Stimulated activated CD4-positive, alpha-beta T cell treated with anti-CD3 and anti-CD28 coated beads, Interleukin-4, amount 100 ng/mL, for 1 hour (primary cell): ENCODE measurements around the gene ZBTB11.
A peak's percentile ranks its signal among the peaks of the same experiment; 100 is the strongest.
"Not testable (repeated sequence)": the region's sequence is repeated elsewhere in the genome, so short reads cannot be mapped to it uniquely, and the experiment has no call there.

Experiments used
- DNase-seq: peaks from one replicate; pipeline ENCODE4 v3.0.0-alpha.2; 2020

Gene ZBTB11

DNA sequence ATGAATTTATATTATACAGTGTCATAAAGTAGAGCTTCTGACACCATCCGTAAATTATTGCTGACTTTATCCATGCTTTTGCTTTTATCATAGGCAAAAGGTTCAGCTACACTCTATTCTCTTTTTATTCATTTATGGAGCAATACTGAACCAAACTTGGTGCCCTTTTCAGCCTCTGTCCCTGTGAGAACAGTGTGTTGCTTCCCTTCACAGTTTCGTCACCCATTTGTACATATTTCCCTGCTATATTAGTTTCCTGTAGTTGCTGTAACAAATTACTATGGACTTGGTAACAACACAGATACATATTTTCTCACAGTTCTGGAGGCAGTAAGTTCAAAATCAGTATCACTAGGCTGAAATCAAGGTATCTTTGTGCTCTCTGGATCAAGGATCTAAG is 12.4 kb upstream of the ZBTB11 start:
- DNase-seq = no peak

DNA sequence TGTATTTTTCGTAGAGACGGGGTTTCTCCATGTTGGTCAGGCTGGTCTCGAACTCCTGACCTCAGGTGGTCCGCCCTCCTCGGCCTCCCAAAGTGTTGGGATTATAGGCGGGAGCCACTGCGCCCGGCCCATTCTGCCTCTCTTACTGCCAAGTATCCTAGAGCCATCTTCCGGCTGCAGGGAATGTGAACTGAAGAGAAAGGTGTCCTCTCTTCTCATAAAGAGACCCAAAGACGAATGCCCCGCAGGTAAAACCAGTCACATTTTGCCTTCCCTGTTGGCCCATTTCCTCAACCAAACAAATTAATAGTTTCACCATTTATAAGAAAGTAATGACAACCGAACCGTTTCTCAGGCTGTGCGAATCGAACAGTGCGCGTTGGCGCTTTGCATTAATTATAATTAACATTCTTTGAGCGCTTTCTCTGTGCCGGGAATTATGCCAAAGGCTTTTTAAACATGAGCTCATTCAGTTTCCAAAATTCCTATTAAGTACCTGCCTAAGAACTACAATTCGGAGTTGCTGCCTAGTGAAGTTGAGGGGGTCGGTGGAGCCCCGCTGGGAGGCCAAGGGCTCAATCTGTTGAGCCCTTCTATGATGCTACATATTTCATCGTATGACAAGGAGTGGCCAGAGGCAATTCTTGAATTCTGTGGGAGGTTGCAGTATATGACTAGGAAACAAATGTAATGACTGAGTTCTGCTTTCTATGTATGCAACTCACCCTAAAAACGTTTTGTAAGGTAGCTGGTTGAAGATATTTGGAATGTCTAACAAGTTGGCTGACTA is 10.4 kb upstream of the ZBTB11 start:
- DNase-seq = no peak

DNA sequence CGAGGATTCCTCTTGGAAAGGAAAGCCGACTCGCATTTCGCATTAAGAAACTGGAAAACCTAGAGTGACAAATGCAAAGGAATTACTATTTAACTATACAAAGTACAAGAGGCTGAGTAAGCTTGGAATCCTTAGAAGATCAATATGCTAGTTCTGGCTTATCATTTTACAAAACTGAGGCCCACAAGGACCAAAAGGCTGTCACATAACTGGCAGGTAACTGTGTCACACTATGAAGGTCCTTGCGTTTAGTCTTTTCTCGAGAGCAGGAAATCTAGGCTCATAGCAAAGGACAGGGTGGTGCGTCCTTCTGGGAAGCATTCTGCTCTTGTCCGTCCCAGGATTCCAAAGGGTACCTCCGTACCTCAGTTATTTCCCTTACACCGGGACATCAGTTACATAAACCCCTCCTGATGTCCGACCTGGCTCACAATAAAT is 9.0 kb upstream of the ZBTB11 start:
- DNase-seq = no peak

DNA sequence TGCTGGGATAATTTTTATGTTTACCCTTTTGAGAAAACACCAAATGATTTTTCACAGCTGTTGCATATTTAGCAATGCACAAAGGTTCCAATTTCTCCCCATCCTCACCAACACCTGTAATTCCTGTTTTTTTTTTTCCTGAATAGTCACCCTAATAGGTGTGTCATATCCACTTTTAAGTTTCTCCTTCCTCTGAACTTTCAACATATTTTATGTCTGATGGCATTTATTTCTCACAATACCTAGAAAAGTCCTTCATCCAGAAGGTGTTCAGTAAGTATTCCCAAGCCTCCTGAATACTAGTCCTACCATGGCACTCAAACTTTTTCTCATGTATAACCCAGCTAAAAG is 8.1 kb upstream of the ZBTB11 start:
- no peak for DNase-seq

DNA sequence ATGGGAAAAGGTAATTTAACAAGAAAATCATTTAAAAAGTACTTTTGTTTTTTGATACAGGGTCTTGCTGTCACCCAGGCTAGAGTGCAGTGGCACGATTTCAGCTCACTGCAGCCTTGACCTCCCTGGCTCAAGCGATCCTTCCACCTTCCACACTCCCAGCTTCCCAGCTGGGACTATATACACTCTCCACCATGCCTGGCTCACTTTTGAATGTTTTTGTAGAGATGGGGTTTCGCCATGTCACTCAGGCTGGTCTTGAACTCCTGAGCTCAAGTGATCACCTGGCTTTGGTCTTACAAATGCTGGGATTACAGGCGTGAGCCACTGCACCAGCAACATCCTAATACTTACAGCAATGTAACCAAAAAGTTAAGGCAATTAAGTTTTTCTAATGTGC is 3.5 kb upstream of the ZBTB11 start:
- DNase-seq = no peak

DNA sequence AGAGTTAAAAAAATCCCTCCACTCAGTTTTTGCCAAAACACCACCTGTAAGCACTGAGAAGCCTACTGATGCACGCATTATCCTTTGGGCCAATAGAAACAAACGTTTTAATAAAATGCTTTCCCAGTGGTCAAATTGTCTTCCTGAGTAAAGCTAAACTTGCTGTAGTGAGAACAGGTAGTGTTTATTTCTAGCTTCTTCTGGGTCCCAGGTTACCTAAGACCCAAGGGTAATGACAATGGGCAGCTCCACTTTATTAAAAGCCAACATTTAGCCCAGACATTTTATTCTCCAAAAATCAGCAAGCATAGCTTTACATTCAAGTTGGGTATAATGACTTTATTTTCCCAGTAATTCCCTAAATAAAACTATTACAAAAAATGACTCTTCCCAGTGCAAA is 1.9 kb upstream of the ZBTB11 start:
- DNase-seq = not testable (repeated sequence)

DNA sequence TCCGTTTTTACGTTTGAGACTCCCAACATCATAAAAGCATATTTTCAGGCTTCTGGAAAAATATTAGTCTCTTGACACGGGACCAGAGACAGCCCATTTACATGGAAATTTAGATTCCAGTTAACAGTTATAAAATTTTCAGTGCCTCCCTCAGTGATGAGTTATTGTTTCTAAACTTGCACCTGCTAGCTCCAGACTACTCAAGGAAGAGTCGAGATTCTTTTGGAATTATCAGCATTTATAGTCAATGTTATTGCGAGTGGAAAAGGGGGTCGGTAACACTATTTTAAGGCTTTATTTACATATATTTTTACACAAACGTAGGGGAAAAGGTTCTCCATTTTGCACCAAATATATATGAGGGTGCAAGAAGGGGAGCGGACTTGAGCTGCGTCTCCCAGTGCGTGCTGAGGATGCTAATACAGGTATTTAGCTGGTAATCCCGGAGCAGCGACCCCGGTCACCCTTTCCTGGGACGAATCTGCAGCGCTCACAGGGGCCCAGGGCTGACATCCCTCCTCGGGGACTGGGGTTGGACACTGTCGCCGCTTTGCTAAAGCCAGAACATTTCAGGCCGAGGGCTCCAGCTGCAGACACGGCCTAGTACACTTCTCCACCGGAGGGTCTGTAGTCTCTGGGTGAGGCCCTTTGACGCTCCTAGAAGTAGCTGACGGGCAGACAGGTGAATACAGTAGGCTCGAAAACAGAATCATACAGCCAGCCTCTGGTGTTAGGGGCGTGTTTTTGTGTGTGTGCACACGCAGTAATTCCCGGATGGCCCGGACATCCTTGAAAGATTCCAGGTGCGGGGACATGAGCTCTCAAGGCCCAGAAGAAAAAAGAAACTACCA is 729 bp upstream of the ZBTB11 start:
- no peak for DNase-seq

DNA sequence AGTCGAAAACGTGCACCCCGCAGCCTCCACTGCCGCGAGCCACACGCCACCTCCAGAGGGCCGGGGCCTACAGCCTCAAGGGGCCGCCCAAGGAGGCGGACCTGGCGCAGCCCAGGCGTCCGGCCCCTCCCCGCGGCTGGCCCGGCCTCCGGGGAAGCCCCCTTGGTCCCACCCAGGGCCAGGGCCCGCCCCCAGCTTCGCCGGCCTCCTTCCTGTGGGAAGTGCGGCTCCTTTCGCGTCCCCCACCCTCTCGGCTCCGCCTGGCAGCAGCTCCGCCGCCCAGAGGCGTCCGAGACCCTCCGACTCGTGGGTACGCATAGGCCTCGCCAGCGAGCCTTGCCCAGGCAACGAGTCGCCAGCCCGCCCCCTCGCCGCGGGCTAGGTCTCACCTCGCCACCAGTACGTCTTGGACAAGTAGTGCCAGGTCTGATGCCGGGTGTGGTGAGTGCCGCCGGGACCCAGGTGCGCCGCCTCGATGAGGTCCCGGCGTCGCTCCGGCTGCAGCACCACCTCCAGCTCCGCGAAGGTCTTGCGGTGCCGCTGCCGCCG is 642 bp downstream of the ZBTB11 start:
- DNase-seq = peak; percentile 96

DNA sequence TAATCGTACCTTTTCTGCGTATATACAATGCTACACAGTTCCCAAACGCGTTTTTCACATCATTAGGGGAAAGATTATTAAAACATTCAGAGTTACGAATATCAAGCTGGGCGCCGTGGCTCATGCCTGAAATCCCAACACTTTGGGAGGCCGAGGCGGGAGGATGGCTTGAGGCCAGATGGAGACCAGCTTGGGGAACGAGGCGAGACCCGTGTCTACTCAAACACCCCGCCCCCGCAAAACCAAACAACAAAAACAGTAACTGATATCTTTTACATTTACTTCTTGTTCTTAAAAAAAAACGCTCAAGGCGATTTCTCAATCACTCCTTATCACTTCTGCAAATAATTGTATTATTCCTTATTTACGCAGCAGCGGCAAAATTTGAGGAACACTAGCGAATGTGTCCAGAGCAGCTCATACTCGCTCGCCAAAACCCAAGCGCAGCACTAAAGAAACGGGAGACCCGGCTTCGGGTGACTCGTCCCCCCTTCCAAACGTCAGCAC is 1.2 kb downstream of the ZBTB11 start:
- peak; percentile 27 for DNase-seq

DNA sequence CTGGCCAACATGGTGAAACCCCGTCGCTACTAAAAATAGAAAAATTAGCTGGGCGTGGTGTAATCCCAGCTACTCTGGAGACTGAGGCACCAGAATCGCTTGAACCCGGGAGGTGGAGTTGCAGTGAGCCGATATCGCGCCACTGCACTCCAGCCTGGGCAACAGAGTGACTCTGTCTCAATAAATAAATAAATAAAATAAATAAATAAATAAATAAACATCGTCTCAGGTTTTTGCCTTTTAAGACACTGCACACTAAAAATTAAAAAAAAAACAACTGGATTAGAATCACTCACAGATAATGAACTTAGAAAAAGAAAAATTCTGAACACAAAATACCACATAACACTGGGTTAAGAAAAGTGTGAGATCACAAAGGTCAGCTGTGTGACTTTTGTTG is 2.4 kb downstream of the ZBTB11 start:
- no peak for DNase-seq

DNA sequence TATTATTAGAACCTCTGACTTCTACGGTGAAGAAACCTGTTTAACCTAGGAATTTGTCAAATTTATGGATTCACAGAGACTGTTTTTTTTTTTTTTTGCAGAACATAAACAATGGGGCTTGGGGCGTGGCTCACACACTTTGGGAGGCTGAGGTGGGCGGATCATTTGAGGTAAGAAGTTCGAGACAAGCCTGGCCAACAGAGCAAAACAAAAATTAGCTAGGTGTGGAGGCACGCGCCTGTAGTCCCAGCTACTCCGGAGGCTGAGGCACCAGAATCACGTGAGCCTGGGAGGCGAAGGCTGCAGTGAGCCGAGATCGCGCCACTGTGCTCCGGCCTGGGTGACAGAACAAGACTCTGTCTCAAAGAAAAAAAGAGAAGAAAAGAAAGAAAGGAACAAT is 3.0 kb downstream of the ZBTB11 start:
- DNase-seq = no peak

DNA sequence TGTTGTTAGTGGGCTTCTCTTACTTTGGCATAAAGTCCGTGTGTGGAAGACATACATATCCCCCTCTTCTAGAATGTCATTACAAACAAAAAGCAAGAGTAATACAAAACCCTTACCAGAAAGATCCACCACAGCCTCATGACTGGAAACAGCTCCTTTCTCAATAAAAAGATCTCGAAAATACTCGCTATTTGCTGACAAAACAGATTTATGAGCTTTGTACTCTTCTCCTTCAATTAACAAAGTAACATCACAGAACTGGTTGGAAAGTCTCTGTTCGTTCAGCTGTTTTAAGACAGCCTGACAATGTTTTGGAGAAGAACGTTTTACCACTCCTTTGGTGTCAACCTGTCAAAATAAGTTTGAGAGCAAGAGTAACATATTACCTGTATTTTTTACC is 5.9 kb downstream of the ZBTB11 start:
- no peak for DNase-seq

DNA sequence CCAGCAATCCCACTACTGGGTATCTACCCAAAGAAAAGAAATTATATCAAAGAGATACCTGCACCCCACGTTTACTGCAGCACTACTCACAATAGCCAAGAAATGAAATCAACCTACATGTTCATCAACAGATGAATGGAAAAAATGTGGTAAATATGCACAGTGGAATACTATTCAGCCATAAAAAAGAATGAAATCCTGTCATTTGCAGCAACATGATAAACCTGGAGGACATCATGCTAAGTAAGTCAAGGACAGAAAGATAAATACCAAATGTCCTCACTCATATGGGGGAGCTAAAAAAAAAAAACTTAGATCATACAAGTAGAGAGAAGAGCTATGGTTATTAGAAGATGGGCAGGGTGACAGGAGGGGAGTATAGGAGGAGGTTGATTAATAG is 9.1 kb downstream of the ZBTB11 start:
- DNase-seq = no peak

DNA sequence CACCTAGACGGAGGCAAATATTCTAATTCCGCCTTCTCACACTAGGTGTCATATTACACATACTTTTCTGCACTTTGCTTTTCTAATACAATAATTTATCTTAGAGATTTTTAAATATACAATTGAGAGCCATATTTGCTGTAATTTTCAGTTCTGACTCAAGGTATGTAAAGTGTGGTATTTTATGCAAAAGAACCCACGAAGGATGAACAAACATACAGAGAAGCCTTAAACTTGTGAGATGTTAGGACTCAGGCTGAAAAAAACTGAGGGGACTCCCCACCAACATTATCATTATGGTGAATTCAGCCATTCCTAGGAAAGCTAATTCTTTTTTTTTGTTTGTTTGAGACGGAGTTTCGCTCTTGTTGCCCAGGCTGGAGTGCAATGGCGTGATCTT is 9.6 kb downstream of the ZBTB11 start:
- DNase-seq = no peak

DNA sequence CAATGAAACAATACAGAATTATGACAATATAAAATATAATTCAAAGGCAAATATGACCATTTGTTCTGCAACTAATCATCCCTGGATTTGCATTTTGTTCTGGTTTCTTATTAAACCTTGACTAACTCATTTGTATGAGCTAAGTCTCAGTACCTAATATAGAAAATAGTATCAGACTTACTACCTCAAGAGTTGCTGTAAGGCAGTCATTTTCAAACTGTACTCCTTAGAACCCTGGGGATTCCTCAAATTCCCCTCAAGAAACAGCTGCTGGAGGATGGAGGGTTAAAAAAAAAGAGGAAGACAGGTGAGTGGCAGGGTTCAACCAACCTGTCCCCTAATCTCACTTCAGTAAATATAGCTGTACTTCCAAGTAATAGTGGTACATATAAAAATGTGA is 11.1 kb downstream of the ZBTB11 start:
- no peak for DNase-seq

DNA sequence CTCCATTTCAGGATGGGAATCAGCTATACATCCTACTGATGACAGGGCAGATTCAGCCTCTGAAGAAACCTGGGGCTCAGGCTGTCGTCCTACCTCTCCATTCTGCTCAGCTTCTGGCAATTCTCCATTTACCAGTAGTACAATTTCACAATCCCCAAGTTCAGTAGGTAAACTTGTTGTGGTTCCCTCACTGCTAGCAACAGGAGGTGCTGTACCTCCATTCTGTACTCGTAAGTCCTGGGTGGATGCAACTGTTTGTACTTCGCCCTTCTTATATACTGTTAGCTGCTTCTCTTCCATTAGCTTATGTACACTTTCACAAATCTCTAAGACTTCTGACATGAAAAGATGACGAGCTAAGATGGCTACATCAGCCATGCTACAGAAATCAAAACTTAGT is 11.6 kb downstream of the ZBTB11 start:
- DNase-seq = no peak

DNA sequence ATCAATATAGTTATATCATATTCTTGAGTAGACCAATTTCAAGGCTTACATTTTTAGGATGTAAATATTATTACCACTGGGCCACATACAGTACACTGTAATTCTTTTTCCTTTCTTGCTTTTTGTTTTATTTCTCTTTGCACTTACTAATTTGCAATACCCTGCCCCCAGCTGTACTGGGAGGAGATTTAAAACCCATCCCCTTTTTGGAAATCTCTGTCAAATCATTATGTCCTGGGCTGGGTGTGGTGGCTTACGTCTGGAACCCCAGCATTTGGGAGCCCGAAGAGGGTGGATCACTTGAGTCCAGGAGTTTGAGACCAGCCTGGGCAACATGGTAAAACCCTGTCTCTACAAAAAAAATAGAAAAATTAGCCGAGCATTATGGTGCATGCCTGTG is 16.2 kb downstream of the ZBTB11 start:
- no peak for DNase-seq

DNA sequence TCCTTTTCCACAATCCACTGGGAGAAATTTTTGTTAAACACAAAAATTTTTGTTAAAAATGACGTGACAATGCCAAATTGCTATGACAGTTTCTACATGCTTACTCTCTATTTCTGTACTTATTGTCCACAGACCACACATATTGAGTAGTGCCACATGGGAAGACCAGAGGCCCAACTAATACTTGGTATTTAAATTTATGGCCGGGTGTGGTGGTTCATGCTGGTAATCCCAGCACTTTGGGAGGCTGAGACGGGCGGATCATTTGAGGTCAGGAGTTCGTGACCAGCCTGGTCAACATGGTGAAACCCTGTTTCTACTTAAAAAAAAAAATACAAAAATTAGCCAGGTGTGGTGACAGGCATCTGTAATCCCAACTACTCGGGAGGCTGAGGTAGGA is 20.3 kb downstream of the ZBTB11 start:
- no peak for DNase-seq

DNA sequence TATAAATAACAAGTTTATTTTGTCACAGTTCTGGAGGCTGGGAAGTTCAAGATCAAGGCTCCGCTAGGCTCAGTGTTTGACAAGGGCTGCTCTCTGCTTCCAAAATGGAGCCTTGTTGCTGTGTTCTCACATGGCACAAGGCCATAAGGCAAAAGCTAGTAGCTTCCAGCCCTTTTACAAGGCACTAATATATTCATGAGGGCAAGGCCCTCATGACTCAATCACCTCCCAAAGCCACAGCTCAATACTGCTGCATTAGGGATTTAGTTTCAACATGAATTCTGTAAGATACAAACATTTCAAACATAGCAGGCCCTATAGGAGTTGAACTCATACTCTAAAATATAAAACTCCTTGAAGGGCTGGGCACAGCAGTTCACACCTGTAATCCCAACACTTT is 30.2 kb downstream of the ZBTB11 start:
- no peak for DNase-seq

DNA sequence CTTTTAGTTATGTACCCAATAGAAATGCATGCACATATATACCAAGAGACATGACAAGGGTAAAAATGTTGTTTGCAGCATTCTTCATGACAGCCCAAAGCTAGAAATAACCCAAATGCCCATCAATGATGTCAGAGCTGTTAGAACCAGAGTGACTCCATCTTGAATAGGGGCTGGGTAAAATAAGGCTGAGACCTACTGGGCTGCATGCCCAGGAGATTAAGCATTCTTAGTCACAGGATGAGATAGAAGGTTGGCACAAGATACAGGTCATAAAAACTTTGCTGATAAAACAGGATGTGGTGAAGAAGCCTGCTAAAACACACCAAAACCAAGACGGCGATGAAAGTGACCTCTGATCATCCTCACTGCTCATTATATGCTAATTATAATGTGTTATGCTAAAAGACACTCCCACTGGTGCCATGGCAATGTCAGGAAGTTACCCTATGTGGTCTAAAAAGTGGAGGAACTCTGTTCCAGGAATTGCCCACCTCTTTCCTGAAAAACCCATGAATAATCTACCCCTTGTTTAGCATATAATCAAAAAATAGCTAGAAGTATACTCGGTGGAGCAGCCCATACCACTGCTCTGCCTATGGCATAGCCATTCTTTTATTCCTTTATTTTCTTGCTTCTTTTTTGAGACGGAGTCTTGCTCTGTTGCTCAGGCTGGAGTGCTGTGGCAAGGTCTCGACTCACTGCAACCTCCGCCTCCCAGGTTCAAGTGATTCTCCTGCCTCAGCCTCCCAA is 32.9 kb downstream of the ZBTB11 start:
- no peak for DNase-seq

DNA sequence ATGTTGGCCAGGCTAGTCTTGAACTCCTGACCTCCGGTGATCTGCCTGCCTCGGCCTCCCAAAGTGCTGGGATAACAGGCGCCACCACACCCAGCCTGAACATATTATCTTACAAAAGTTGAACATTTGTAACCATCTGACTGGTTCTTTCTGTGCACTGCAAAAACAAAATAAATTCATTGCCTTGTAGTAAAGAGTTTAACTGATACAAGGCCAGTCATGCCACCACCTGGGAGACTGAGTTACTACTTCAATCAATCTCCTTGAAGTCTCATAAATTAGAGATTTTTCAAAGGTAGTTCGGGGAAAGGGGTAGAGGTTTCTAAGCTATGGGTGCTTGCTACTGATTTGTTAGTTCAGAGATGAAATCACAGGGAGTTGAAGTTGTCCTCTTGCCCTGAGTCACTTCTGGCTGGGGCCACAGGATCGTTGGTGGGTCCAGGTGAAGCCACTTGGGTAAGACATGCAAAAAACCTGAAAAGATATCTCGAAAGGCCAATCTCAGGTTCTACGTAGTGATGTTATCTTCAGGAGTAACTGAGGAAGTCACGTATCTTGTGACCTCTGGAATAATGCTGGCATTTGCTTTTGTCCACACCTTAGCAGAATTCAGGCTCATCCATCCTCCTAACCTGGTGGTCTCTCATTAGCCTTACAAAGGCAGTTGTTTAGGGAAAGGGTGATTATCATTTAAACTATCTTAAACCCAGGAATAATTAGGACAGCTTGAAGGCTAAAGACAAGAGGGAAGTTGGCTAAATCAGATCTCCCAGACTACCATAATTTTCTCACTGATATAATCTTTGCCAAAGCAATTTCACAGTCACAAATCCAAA is 33.7 kb downstream of the ZBTB11 start:
- DNase-seq = no peak

DNA sequence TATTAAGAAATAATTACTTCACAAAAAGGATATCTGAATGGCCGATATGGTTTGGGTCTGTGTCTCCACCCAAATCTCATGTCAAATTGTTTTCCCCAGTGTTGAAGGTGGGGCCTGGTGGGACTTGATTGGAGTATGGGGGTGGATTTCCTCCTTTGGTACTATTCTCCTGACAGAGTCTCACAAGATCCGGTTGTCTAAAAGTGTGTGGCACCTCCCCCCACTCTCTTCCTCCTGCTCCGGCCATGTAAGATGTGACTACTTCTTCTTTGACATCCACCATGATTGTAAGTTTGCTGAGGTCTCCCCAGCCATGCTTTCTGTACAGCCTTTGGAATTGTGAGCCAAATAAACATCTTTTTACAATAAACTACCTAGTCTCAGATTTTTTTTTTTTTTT is 34.5 kb downstream of the ZBTB11 start:
- no peak for DNase-seq
